Measurements from ENCODE around the gene MAP3K4.

Gene MAP3K4

DNA sequence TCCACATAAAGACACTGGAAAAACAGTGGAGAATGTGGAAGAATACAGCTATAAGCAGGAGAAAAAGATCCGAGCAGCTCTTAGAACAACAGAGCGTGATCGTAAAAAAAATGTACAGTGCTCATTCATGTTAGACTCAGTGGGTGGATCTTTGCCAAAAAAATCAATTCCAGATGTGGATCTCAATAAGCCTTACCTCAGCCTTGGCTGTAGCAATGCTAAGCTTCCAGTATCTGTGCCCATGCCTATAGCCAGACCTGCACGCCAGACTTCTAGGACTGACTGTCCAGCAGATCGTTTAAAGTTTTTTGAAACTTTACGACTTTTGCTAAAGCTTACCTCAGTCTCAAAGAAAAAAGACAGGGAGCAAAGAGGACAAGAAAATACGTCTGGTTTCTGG, 57.1 kb downstream of the MAP3K4 start:
- no peak for DNase-seq

DNA sequence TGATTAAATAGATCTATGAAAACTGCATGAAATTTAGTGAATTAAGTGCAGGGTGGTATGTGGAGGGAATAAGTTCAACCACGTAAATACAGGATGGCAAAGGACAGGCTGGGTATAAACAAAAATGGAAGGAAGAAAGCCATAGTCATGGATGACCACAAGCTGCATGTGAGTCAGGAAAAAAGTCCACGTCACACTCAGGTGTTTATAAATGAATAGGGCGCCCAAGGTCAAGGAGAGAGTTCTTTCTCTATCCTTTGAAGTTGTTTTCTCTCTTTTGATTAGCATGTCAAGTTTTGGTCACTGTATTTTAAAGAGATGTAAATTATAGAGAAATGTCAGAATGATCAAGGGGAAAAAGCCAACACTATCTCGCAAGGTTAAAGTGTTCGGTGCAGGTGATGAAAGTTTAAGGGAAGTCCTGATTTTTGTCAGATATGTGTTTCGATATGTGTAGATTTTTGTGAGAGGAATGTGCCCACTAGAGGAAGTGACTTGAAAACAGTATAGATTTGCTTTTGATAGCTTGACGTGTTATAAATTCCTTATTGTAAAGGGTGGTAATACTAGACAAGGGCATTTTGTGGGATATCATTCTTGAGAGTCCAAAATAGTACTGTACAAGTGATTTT, 58.7 kb downstream of the MAP3K4 start:
- DNase-seq, result no peak

- no peak for DNase-seq
Measured at GRCh38 chr6:161053103-161053502, 61.5 kb downstream of the MAP3K4 start.

DNA sequence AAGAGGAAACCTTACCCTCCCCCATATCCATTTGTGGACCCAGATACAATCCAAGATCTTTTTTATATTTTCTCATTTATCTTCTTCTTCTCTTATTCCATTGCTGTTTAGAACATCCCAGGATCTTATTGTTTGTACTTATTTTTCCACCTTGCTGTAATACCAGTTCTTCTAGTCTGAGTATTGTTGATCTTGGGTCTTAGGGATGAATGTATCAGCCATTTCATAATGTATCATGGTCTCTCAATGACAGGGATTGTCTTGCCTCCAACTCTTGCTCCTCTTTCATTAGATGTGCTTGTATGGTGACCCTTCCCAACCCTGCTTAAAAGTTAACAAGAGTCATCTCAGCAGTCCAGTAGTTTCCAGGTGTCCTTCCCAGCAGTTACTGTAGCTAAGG, 63.3 kb downstream of the MAP3K4 start:
- DNase-seq, result no peak

GRCh38 chr6:161056451-161056850, 64.9 kb downstream of the MAP3K4 start:
- no peak for DNase-seq

DNA sequence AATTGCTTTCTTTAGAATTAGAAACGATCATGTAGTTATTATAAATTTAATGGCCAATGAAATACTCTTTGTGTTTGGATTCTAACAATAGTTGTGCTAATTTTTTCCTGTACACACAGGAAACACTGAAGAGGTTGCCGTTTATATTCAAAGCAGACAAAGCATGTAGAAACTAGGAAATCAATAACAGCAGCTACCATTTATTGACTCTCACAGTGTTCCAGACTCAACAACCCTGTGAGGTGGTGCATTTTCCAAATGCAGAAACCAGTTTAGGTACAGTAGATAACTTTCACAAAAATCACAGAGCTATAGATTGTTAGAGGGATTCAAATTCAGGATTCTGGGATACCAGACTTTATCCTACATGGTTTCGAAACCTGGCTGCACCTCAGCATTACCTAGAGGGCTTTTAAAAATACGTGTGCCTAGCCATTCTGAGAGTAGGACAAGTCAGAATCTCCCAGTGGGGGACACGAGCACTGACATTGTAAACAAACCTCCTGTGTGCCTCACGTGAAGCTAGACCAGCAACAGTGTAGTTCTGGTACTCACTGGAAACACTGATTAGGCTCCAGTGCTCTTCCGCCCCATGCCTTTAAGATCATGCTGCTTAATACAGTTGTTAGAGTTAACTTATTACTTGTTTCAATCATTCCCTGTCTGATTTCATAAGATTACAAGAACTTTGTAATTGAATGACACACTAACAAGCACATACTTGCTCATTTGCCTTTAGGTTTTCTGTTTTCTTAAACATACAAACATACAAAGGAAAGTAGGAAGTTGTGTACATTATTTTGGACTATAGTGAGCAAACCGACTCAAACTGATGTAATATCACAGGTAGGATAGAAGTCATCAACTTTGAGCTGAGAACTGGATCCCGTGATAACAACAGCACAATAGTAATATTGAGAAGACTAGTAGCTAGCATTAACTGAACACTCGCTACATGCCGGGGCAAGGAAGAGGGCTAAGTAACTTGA, 65.8 kb downstream of the MAP3K4 start:
- DNase-seq, result peak; percentile 8

DNA sequence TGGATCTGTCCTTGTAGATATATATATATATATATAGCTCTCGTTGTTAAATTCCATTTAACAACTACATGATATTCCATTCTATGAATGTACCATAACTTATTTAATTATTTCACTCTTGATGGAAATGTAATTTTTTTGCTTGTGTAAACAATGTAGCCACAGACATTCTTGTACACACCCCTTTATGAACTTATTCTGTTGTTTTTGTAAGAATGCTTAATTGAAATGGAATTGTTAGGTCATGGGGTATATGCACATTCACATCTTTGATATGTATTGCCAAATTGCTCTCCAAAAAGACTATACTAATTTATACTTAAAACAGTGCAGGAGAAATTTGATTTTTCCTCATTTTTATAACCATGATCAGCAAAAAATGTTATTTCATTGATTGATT, 67.2 kb downstream of the MAP3K4 start:
- no peak for DNase-seq

DNA sequence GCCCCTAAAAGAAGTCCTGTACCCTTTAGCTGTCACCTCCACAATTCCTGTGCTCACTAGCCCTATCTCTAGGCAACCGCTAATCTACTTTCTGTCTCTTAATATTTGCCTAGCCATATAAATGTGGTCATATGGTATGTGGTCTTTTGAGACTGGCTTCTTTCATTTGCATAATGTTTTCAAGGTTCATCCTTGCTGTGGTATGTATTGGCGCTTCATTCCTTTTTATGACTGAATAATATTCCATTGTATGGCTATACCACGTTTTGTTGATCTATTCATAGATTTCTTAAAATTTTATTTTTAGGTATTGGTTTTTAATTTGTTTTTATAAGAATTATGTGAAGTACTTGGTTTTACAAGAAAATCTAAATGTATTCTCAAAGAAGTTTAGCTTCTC, 70.0 kb downstream of the MAP3K4 start:
- DNase-seq, result no peak

- no peak for DNase-seq
Measured at GRCh38 chr6:161064915-161065314, 73.3 kb downstream of the MAP3K4 start.

DNA sequence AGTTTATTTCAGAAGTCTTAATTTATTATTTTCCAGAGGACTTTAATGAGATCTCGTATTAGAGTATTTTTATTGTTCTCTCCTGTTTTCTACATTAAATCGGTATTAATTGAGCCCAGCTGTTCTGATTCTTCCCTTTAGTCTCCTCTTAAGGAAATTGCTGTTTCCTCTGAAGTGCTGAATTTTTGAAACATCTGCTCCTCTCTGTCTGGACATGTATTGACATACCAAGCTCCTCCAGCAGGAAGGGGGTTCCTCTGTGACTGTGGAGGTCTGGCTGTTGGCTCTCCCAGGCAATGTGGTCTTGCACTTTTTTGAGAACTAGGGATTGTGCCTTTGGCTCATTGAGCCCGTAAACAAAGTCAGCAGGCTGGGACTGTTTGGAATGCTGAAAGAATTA, 74.9 kb downstream of the MAP3K4 start:
- no peak for DNase-seq

GRCh38 chr6:161067749-161068148, 76.2 kb downstream of the MAP3K4 start:
- DNase-seq, result no peak

DNA sequence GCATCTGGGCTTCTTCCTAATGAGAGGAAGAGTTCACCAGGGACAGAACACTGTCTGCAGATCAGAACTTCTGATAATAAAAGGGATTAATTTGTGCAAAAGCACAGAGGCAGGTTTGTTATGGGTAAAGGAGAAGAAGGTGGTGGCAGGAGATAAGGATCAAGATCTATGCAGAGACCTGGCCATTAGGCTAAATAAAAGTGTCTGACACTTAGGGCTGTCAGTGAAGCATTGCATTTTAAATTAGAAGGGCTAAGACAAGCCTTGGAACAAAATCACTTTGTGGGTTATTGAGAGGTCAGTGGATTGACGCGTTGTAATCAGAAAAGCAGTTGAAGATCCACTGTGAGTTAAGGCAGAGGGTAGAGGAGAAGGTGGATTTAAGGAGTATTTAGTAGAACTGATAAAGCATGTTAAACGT, 76.8 kb downstream of the MAP3K4 start:
- no peak for DNase-seq

DNA sequence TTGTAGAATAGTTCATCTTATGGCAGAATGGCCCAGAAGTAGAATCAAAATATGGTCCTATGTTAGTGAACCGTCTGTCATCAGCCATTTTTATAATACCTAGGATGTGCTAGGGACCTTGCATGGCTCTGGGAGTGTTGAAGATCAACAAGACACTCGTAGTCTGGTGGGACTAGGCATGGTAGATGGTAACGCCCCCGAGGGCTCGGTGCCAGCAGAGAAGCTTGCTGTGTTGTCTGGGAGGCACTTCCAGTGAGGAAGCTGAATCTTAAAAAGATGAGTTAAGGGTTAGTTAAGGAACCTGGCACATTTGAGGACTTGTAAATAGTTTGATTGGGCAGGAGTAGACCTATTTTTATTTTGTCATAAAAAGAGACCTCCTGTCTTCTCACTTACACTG, 82.4 kb downstream of the MAP3K4 start:
- no peak for DNase-seq

- DNase-seq, result no peak
Measured at GRCh38 chr6:161074496-161075121, 83.0 kb downstream of the MAP3K4 start.

GRCh38 chr6:161076181-161076677, 84.7 kb downstream of the MAP3K4 start:
- DNase-seq, result no peak

DNA sequence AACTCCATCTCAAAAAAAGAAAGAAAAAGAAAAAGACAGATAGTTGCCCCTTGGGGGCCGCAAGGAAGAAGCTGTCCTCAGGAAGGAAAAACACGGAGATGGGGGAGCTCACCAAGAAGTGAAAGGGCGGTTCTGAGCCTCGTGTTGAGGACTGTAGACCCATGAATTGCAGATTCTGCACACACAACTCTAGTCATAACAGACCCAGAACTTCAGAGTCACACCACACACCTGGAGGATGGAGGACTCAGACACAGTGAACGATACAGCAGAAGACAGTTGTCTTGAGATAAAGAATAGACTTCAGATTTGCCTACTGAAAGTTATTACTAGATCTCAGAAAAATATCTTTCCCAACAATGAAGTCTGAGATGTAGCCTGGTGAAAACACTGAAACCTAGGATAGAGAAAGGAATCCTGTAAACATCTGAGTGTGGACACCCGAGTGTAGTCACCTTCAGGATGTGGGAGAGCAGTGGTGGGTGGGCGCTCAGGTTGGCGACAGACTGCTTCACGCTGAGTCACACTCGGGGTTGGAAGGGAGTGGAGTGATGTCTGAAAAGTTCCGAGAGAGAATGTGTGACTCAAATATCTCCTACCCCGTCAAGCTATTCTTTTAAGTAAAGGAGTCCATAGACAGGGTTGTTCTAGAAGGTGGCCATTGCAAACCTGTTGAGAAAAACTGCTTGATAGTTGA, 88.1 kb downstream of the MAP3K4 start:
- no peak for DNase-seq

DNA sequence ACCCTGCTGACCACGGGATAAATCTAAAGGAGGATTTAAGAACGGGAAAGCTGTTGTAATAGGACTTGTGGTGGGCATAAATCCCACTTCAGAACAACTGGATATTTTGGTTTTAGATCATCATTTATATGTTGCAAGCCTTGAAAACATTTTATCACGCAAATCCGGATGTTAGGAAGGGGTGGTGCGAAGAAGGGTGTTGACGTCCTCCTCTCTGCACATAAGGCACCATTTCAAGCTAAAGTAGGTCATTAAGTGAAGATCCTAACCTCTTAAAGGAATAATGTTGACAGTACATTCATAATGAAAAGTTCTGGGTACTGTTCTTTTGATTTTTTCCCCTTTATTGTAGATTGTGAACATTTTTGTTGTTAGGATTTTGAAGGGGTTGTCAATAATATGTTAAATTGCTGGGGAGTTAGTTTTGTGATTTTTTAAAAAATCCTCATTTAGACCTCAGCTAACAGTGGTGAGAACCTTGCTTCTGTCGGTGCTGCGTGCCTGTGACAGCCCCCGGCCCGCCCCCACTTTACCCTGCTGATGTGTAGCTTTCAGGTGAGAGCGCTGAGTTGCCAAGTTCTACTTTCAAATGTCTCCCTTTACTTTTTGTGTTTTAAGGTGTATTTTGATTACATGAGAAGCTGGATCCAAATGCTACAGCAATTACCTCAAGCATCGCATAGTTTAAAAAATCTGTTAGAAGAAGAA, 88.8 kb downstream of the MAP3K4 start:
- DNase-seq, result no peak

- no peak for DNase-seq
Measured at GRCh38 chr6:161082215-161082614, 90.6 kb downstream of the MAP3K4 start.

DNA sequence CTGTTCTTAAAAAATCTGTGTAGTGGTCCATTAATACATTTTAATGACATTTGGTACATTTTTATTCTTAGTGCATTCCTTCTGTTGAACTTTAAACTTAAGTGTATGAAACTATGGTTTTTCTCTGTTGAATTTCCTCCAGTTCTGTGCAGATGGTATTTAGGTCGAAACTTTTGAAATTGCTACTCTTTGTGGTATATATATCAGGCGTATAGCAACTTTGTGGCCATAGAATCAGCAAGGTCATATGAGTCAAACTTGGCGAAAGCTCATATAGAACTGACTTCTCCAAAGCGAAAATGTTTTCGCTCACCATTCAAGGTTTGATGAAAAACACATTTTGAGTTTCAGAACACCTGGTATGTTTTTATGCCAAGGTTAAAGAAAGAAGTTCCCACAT, 93.7 kb downstream of the MAP3K4 start:
- DNase-seq, result no peak

DNA sequence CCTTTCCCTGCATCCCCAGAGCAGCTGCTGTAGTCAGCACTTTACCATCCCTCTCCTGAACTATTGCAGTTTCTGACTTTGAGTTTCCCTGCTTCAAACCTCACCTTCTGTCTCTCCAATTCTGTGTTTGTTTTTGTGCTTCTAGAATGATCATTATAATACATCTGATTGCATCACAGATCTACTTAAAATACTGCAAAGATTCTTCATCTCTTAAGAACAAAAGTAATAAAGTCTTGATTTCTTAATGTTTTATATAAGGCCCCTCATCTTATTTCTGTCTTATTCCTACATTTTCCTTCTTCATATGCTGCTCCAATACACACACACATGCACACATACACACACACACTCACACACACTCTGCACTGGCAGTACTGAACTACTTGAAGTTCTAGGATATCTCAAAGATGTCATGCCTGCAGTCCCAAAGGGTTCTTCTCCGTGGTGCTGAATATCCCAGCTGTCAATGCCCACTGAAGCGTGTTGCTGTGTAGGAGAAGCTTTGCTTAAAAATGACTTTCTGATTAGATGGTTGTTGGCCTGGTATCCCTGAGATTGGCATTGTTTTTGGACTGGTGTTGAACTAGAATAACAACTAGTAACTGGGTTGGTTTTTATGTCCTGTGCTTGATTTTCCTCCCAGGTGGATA, 97.2 kb downstream of the MAP3K4 start:
- no peak for DNase-seq

- no peak for DNase-seq
Measured at GRCh38 chr6:161091151-161091550, 99.6 kb downstream of the MAP3K4 start.

Data from NCI-H1092 (cell line).